ENCODE measurements around the gene ATP5IF1. TPM values are rescaled to one million over a fixed set of nuclear protein-coding genes. Genes with fewer than 3 reads are reported as not detected.

The ATP5IF1 gene
- total and polyA plus RNA-seq, 10 of the 15 experiments (the other 5 are each of a cell fraction or from before 2014, with no cell fraction given): 253 to 1,210 (median 418) TPM

- peak; percentile 64; the same call in 1 of the 2 replicates for TF ChIP-seq CBFB (IDR thresholded peaks at IDR 0.05; ENCODE audit: low read depth)
- peak; percentile 80 for TF ChIP-seq CREB1 (IDR thresholded peaks at IDR 0.05; ENCODE audit: low read depth)
- peak; percentile 98 for TF ChIP-seq SP1 (IDR thresholded peaks at IDR 0.05; ENCODE audit: low read depth, low read length)
- TF ChIP-seq RFX5 (IDR thresholded peaks at IDR 0.05; ENCODE audit: low read depth, low read length): peak; percentile 63
- TF ChIP-seq, protein P1, sequence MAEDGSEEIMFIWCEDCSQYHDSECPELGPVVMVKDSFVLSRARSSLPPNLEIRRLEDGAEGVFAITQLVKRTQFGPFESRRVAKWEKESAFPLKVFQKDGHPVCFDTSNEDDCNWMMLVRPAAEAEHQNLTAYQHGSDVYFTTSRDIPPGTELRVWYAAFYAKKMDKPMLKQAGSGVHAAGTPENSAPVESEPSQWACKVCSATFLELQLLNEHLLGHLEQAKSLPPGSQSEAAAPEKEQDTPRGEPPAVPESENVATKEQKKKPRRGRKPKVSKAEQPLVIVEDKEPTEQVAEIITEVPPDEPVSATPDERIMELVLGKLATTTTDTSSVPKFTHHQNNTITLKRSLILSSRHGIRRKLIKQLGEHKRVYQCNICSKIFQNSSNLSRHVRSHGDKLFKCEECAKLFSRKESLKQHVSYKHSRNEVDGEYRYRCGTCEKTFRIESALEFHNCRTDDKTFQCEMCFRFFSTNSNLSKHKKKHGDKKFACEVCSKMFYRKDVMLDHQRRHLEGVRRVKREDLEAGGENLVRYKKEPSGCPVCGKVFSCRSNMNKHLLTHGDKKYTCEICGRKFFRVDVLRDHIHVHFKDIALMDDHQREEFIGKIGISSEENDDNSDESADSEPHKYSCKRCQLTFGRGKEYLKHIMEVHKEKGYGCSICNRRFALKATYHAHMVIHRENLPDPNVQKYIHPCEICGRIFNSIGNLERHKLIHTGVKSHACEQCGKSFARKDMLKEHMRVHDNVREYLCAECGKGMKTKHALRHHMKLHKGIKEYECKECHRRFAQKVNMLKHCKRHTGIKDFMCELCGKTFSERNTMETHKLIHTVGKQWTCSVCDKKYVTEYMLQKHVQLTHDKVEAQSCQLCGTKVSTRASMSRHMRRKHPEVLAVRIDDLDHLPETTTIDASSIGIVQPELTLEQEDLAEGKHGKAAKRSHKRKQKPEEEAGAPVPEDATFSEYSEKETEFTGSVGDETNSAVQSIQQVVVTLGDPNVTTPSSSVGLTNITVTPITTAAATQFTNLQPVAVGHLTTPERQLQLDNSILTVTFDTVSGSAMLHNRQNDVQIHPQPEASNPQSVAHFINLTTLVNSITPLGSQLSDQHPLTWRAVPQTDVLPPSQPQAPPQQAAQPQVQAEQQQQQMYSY (CRISPR knock-in tag; IDR thresholded peaks at IDR 0.05): no peak
- peak; percentile 63; the same call in 1 of the 2 replicates for TF ChIP-seq MAX (IDR thresholded peaks at IDR 0.05; ENCODE audit: low read depth, low read length)
- peak; percentile 80 for TF ChIP-seq LARP7 (IDR thresholded peaks at IDR 0.05)
- TF ChIP-seq SRF (IDR thresholded peaks at IDR 0.05; ENCODE audit: low read depth in 2 of 2, low read length in 2 of 2): 0 out of 4 replicates have a peak, but pooled peaks of 1 of the 2 experiments have one; percentile 49
- peak; percentile 20; the same call in 1 of the 2 replicates for TF ChIP-seq RUNX3 (IDR thresholded peaks at IDR 0.05; ENCODE audit: low read length)
- TF ChIP-seq CEBPB (IDR thresholded peaks at IDR 0.05; ENCODE audit: borderline replicate concordance in 1 of 2, low read depth in 2 of 2, low read length in 2 of 2): no peak
- peak; percentile 77 for TF ChIP-seq SMARCA5 (IDR thresholded peaks at IDR 0.05)
- peak; percentile 60; the same call in 1 of the 2 replicates for TF ChIP-seq DPF2 (IDR thresholded peaks at IDR 0.05)
- TF ChIP-seq NFIC (IDR thresholded peaks at IDR 0.05; ENCODE audit: low read depth, low read length): no peak
- no peak for TF ChIP-seq KDM1A (IDR thresholded peaks at IDR 0.05; ENCODE audit: borderline replicate concordance)
- no peak for TF ChIP-seq EP300 (IDR thresholded peaks at IDR 0.05; ENCODE audit: borderline replicate concordance in 1 of 2, control insufficient read depth in 1 of 2, low read depth in 2 of 2, low read length in 2 of 2)
- TF ChIP-seq SUZ12 (IDR thresholded peaks at IDR 0.05; ENCODE audit: unreplicated experiment): no peak
- TF ChIP-seq MYC (IDR thresholded peaks at IDR 0.05; ENCODE audit: insufficient read depth, insufficient read length, insufficient replicate concordance, low read length, severe bottlenecking): no peak
- TF ChIP-seq POLR2AphosphoS5 (IDR thresholded peaks at IDR 0.05; ENCODE audit: low read length): peak; percentile 98
- peak in 1 of 2 experiments; percentile 28; a peak in 1 of 4 replicates for TF ChIP-seq BHLHE40 (IDR thresholded peaks at IDR 0.05; ENCODE audit: borderline replicate concordance in 1 of 2, low read depth in 2 of 2, low read length in 1 of 2)
- TF ChIP-seq, protein P2, sequence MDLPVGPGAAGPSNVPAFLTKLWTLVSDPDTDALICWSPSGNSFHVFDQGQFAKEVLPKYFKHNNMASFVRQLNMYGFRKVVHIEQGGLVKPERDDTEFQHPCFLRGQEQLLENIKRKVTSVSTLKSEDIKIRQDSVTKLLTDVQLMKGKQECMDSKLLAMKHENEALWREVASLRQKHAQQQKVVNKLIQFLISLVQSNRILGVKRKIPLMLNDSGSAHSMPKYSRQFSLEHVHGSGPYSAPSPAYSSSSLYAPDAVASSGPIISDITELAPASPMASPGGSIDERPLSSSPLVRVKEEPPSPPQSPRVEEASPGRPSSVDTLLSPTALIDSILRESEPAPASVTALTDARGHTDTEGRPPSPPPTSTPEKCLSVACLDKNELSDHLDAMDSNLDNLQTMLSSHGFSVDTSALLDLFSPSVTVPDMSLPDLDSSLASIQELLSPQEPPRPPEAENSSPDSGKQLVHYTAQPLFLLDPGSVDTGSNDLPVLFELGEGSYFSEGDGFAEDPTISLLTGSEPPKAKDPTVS (IDR thresholded peaks at IDR 0.05; ENCODE audit: low read depth, low read length): no peak
- peak; percentile 91 for TF ChIP-seq POLR2AphosphoS2 (IDR thresholded peaks at IDR 0.05; ENCODE audit: low read depth, low read length)
- TF ChIP-seq GATAD2B (conservative IDR thresholded peaks at IDR 0.05; ENCODE audit: low read depth): peak; percentile 68
- no peak for TF ChIP-seq EZH2 (IDR thresholded peaks at IDR 0.05; ENCODE audit: borderline replicate concordance, control insufficient read depth, low read depth, low read length)
- peak; percentile 77; the same call in 1 of the 2 replicates for TF ChIP-seq NBN (IDR thresholded peaks at IDR 0.05)
- TF ChIP-seq BACH1 (IDR thresholded peaks at IDR 0.05; ENCODE audit: borderline replicate concordance): peak; percentile 37; the same call in 1 of the 2 replicates
These were observed at the start of gene ATP5IF1 (continued) for GRCh38 chr1:28235755-28236655.
